H9 (cell line): ENCODE data around the gene DENND1A. TPM values are rescaled to one million over a fixed set of nuclear protein-coding genes. Genes with fewer than 3 reads are reported as not detected.

ENCODE experiments used
- DNase-seq: peaks from one replicate; pipeline ENCODE4 v3.0.0-alpha.2; 2017
- H2AFZ ChIP-seq: one replicate; pipeline ENCODE4 v1.6.1; 2013; ENCODE audit warnings: mild to moderate bottlenecking, low read length, control low read depth, moderate library complexity
- H2AK5ac ChIP-seq: 2 replicates; pipeline ENCODE4 v1.6.1; 2013; ENCODE audit warnings: low read length, control low read depth, mixed read lengths; ENCODE audit not compliant: insufficient read length
- H2BK120ac ChIP-seq: one replicate; pipeline ENCODE4 v1.6.1; 2013; ENCODE audit warnings: low read depth, mild to moderate bottlenecking, low read length, control low read depth, inconsistent platforms; ENCODE audit not compliant: poor library complexity, severe bottlenecking
- H2BK12ac ChIP-seq: 2 replicates; pipeline ENCODE4 v1.6.1; 2013; ENCODE audit warnings: low read length, control low read depth, mixed read lengths, low read depth; ENCODE audit not compliant: insufficient read length
- H2BK15ac ChIP-seq: 2 replicates; pipeline ENCODE4 v1.6.1; 2013; ENCODE audit warnings: low read depth, low read length, control low read depth
- H2BK20ac ChIP-seq: one replicate; pipeline ENCODE4 v1.6.1; 2013; ENCODE audit warnings: low read depth, mild to moderate bottlenecking, low read length, control low read depth, inconsistent platforms; ENCODE audit not compliant: poor library complexity, severe bottlenecking
- H2BK5ac ChIP-seq: 2 replicates; pipeline ENCODE4 v1.6.1; 2013; ENCODE audit warnings: low read length, control low read depth, mixed read lengths; ENCODE audit not compliant: insufficient read length
- H3K14ac ChIP-seq: 2 replicates; pipeline ENCODE4 v1.6.1; 2013; ENCODE audit warnings: low read length, control low read depth; ENCODE audit not compliant: insufficient read depth
- H3K18ac ChIP-seq: 2 replicates; pipeline ENCODE4 v1.6.1; 2013; ENCODE audit warnings: low read depth, mild to moderate bottlenecking, mixed read lengths, low read length, control low read depth; ENCODE audit not compliant: insufficient read length
- H3K23ac ChIP-seq: 2 replicates; pipeline ENCODE4 v1.6.1; 2013; ENCODE audit warnings: low read length, control low read depth, mixed read lengths, low read depth; ENCODE audit not compliant: insufficient read length
- H3K23me2 ChIP-seq: 2 replicates; pipeline ENCODE4 v1.6.1; 2013; ENCODE audit warnings: low read depth, mild to moderate bottlenecking, mixed read lengths, low read length, control low read depth; ENCODE audit not compliant: insufficient read length, poor library complexity, severe bottlenecking
- H3K27ac ChIP-seq: 2 replicates; pipeline ENCODE4 v1.5.1; 2013; ENCODE audit warnings: low read length, control low read depth, mixed read lengths, low read depth; ENCODE audit not compliant: insufficient read length
- H3K27me3 ChIP-seq: 2 replicates; pipeline ENCODE4 v1.6.1; 2013; ENCODE audit warnings: low read length, control low read depth, inconsistent platforms; ENCODE audit not compliant: insufficient read depth
- H3K4ac ChIP-seq: 2 replicates; pipeline ENCODE4 v1.6.1; 2013; ENCODE audit warnings: low read depth, mild to moderate bottlenecking, control low read depth, inconsistent platforms, low read length, moderate library complexity
- H3K4me1 ChIP-seq: 2 replicates; pipeline ENCODE4 v1.6.1; 2013; ENCODE audit warnings: low read length, control low read depth, inconsistent platforms; ENCODE audit not compliant: insufficient read depth
- H3K4me2 ChIP-seq: 2 replicates; pipeline ENCODE4 v1.6.1; 2013; ENCODE audit warnings: low read length, control low read depth, mixed read lengths; ENCODE audit not compliant: insufficient read length, insufficient read depth
- H3K56ac ChIP-seq: 2 replicates; pipeline ENCODE4 v1.6.1; 2013; ENCODE audit warnings: low read depth, mild to moderate bottlenecking, mixed read lengths, low read length, control low read depth; ENCODE audit not compliant: insufficient read length
- H3K79me1 ChIP-seq: 2 replicates; pipeline ENCODE4 v1.6.1; 2013; ENCODE audit warnings: low read depth, mild to moderate bottlenecking, moderate library complexity, low read length, control low read depth, inconsistent platforms; ENCODE audit not compliant: insufficient read depth, poor library complexity, severe bottlenecking
- H3K79me2 ChIP-seq: 2 replicates; pipeline ENCODE4 v1.6.1; 2013; ENCODE audit warnings: low read length, control low read depth, inconsistent platforms; ENCODE audit not compliant: insufficient read depth
- H3K9ac ChIP-seq: 2 replicates; pipeline ENCODE4 v1.6.1; 2013; ENCODE audit warnings: low read length, control low read depth, mixed read lengths; ENCODE audit not compliant: insufficient read length; ENCODE audit errors: extremely low read depth
- H3K9me3 ChIP-seq: one replicate; pipeline ENCODE4 v1.6.1; 2013; ENCODE audit warnings: low read depth, low read length, inconsistent platforms; ENCODE audit not compliant: control insufficient read depth
- H3T11ph ChIP-seq: one replicate; pipeline ENCODE4 v1.6.1; 2013; ENCODE audit warnings: mild to moderate bottlenecking, low read length, control low read depth, inconsistent platforms
- H4K20me1 ChIP-seq: one replicate; pipeline ENCODE4 v1.6.1; 2013; ENCODE audit not compliant: control insufficient read depth, insufficient read length, insufficient read depth
- H4K5ac ChIP-seq: 2 replicates; pipeline ENCODE4 v1.6.1; 2013; ENCODE audit warnings: low read depth, mild to moderate bottlenecking, mixed read lengths, low read length, control low read depth; ENCODE audit not compliant: insufficient read length
- H4K8ac ChIP-seq: replicated peaks from 2 replicates; pipeline ENCODE4 v1.6.1; 2013; ENCODE audit warnings: low read length, control low read depth, mixed read lengths, low read depth; ENCODE audit not compliant: insufficient read length
- H4K91ac ChIP-seq: 2 replicates; pipeline ENCODE4 v1.6.1; 2013; ENCODE audit warnings: low read depth, mild to moderate bottlenecking, moderate library complexity, mixed read lengths, low read length, control low read depth; ENCODE audit not compliant: insufficient read length
- H3K27ac Mint-ChIP-seq, 3 experiments: 2 replicates in 2 of 3; 3 replicates in 1 of 3; pipeline ENCODE4 v1.8.0; 2020 to 2021; ENCODE audit warnings: mixed read lengths in 3 of 3, mild to moderate bottlenecking in 1 of 3, moderate library complexity in 1 of 3
- H3K27me3 Mint-ChIP-seq: 2 replicates; pipeline ENCODE4 v1.8.0; 2021; ENCODE audit warnings: low read depth, mild to moderate bottlenecking, moderate library complexity, mixed read lengths
- H3K36me3 Mint-ChIP-seq, 3 experiments: 2 replicates in 2 of 3; 3 replicates in 1 of 3; pipeline ENCODE4 v1.8.0; 2020 to 2021; ENCODE audit warnings: low read depth in 3 of 3, mixed read lengths in 3 of 3; ENCODE audit not compliant: insufficient read depth in 1 of 3
- H3K4me1 Mint-ChIP-seq, 2 experiments: 2 replicates each; pipeline ENCODE4 v1.8.0; 2020; ENCODE audit warnings: mixed read lengths in 2 of 2
- H3K4me3 Mint-ChIP-seq, 2 experiments: 2 replicates in 1 of 2; 3 replicates in 1 of 2; pipeline ENCODE4 v1.8.0; 2020 to 2021; ENCODE audit warnings: mild to moderate bottlenecking in 2 of 2, mixed read lengths in 2 of 2, moderate library complexity in 1 of 2
- H3K9me3 Mint-ChIP-seq, 2 experiments: 2 replicates in 1 of 2; 3 replicates in 1 of 2; pipeline ENCODE4 v1.8.0; 2020; ENCODE audit warnings: mild to moderate bottlenecking in 2 of 2, mixed read lengths in 2 of 2, moderate library complexity in 1 of 2
- WGBS: extraction: QIAGEN DNeasy Blood & Tissue Kit; methylation state at CpG from one replicate; pipeline ENCODE4 v1.1.7; 2013; ENCODE audit warnings: missing lambda C conversion rate, low lambda C conversion rate, mixed read lengths; ENCODE audit not compliant: insufficient read length; ENCODE audit errors: extremely low coverage; 5-methylcytosine and 5-hydroxymethylcytosine counted together
- total RNA-seq: library from RNA; stranded (reverse); gene quantifications from 2 replicates; pipeline ENCODE4 v1.2.1, GENCODE V29; 2021
- TF ChIP-seq, protein P1 (sequence below): fragments of 200-600 bp; sonication (generic); conservative IDR thresholded peaks from 3 replicates; pipeline ENCODE4 v1.8.0; 2021; ENCODE audit warnings: antibody characterized with exemption, mild to moderate bottlenecking

The DENND1A gene
- total RNA-seq, 1 experiment from 2014 or later = 20.4 TPM

DNA sequence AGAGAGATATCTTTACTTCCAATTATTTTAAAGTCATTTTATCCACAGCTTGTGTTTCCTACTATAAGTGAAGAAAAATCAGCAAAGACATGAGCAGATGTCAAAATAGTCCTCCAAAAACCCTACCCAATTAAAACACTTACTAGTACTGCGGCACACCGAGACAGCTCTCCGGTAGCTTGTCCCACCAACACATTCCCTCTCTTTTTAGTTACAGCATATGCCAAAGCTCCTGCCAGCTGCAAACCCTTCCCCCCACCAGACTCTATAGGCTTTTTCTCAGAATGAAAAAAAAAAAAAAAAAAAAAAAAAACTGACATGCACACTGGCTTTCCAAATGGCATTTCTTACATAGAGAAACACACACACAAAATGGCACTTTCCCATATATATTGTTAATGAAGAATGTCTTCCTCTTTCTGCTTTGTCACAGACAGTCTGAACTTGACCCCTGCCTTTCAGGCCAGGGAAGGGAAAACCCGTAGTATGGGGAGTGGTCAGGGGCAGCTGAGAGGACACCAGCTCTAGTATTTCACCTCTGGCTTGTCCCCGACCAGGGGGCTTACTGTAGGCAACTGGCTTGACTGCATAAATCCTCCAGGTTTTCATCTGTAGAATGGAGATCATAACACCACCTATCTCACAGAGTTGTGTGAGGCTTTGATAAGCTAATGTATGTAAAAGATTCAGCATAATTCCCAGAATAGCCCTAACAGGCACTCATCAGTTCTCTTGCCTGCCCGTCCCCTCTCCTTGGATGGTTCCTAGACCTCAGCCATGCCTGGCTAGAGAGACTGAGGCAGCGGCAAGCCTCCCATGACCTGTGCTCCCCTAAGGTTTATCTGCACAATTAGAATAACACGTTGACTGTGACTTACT, 340.3 kb downstream of the DENND1A start:
- Histone ChIP-seq H4K5ac (no peak overlapping the region), H3K4me1 (peaks cover 7% of the 10 kb centered on the region; the same call in 1 of the 2 replicates), H3K9ac (no peak overlapping the region), H3K23me2 (no peaks in the 10 kb centered on the region), H2BK5ac (no peak overlapping the region), H3K4ac (no peak overlapping the region), H2BK12ac (no peak overlapping the region), H4K20me1 (no peaks in the 10 kb centered on the region), H3K56ac (no peak overlapping the region), H3K27me3 (no peaks in the 10 kb centered on the region), H3K14ac (no peak overlapping the region), H3T11ph (no peak overlapping the region), H3K18ac (no peak overlapping the region), H3K79me2 (no peaks in the 10 kb centered on the region), H3K4me2 (no peak overlapping the region), H3K9me3 (no peaks in the 10 kb centered on the region), H2BK20ac (no peak overlapping the region), H4K8ac (no peak overlapping the region), H3K27ac (no peak overlapping the region), H4K91ac (no peak overlapping the region), H2BK15ac (no peak overlapping the region), H2AFZ (no peak overlapping the region), H2BK120ac (no peak overlapping the region), H2AK5ac (no peak overlapping the region), H3K79me1 (no peaks in the 10 kb centered on the region), H3K23ac (no peak overlapping the region)
- 0 out of 7 replicates have a peak overlapping the region, but pooled peaks of 1 of the 3 experiments have one; percentile 34 for H3K27ac Mint-ChIP-seq
- no CpG with 5 or more reads among the region's 8 CpGs for WGBS
- H3K36me3 Mint-ChIP-seq = peaks cover 10 to 20% (median 11%) of the 10 kb centered on the region in 3 experiments
- H3K4me3 Mint-ChIP-seq = no peak overlapping the region
- peaks cover 12 to 27% of the 10 kb centered on the region in 2 experiments for H3K4me1 Mint-ChIP-seq
- peaks cover 0 to 18% of the 10 kb centered on the region in 2 experiments; a peak in 3 of 5 replicates for H3K9me3 Mint-ChIP-seq
- TF ChIP-seq, protein P1, sequence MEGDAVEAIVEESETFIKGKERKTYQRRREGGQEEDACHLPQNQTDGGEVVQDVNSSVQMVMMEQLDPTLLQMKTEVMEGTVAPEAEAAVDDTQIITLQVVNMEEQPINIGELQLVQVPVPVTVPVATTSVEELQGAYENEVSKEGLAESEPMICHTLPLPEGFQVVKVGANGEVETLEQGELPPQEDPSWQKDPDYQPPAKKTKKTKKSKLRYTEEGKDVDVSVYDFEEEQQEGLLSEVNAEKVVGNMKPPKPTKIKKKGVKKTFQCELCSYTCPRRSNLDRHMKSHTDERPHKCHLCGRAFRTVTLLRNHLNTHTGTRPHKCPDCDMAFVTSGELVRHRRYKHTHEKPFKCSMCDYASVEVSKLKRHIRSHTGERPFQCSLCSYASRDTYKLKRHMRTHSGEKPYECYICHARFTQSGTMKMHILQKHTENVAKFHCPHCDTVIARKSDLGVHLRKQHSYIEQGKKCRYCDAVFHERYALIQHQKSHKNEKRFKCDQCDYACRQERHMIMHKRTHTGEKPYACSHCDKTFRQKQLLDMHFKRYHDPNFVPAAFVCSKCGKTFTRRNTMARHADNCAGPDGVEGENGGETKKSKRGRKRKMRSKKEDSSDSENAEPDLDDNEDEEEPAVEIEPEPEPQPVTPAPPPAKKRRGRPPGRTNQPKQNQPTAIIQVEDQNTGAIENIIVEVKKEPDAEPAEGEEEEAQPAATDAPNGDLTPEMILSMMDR = no peak
- H3K27me3 Mint-ChIP-seq = no peaks in the 10 kb centered on the region
- DNase-seq = no peak
